Stimulated activated CD4-positive, alpha-beta T cell treated with anti-CD3 and anti-CD28 coated beads, Interleukin-12 subunit alpha, Interleukin-12 subunit beta, amount 100 ng/mL, for 24 hours (primary cell): ENCODE measurements around the gene GATAD2A.
A peak's percentile ranks its signal among the peaks of the same experiment; 100 is the strongest.

Experiments
- DNase-seq, 2 experiments: peaks; one replicate each; pipeline ENCODE4 v3.0.0-alpha.2; 2020; ENCODE audit warnings: low read depth in 2 of 2

GATAD2A gene

GRCh38 chr19:19488875-19489690 lies 83.6 kb downstream of the GATAD2A start:
- DNase-seq, result peak; percentile 65 to 67

- DNase-seq, result no peak
Observed at GRCh38 chr19:19489804-19490204, 84.3 kb downstream of the GATAD2A start.

- peak; percentile 61 to 75 for DNase-seq
Observed at GRCh38 chr19:19490214-19490968, 84.9 kb downstream of the GATAD2A start.

- no peak for DNase-seq
Observed at GRCh38 chr19:19491321-19492025, 86.0 kb downstream of the GATAD2A start.

DNA sequence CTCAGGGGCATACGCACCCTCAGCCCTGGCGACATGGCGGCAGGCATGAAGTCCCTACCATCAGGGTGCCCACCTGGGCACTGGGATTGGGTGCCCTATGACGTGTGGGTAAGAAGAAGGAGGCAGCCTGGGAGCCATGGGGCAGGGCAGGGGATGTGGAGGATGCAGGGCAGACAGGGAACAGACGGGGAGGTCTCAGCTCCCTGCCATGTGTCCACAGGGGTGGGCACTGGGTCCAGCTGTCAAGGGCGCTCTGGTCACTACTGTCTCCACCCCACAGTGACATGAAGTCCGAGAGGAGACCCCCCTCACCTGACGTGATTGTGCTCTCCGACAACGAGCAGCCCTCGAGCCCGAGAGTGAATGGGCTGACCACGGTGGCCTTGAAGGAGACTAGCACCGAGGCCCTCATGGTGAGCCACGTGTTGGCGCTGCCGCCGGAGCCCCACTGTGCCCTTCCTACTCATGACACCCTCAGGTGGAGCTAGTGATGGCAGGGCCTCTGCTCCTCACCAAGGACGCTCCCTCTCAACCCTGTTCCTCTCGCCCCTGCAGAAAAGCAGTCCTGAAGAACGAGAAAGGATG lies 86.6 kb downstream of the GATAD2A start:
- DNase-seq, result no peak

DNA sequence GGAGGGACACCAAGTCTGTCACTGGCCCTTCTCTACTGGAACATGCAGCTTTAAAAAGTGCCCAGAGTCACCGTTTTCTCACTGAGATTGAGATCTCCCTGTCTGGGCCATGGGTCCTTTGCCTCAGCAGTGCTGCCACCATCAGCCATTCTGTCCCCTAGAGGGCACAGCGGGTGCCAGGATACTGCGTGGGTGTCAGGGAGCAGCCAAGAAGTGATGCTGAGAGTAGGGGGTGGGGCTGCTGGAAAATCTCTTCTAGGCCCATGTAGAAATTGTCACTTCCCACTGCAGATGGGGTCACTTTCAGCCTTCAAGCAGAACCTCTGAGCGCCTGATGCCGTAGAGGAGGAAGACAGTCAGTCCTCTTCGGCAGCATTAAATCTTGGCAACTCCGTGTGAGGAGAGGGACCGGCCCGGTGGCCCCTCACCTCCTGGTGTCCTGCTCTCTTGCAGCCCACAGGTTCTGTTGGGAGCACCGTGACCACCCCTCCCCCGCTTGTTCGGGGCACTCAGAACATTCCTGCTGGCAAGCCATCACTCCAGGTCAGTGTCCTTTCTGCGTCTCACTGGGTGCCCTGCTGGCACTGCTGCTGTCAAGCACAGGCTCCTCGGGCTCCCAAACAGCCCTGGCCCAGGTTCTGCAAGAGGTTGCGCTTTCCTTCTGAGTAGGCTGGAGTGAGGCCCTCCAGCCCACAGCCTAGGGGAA lies 88.5 kb downstream of the GATAD2A start:
- no peak for DNase-seq

- no peak for DNase-seq
Observed at GRCh38 chr19:19495614-19496603, 90.4 kb downstream of the GATAD2A start.

GRCh38 chr19:19498255-19498991 lies 92.9 kb downstream of the GATAD2A start:
- no peak for DNase-seq

DNA sequence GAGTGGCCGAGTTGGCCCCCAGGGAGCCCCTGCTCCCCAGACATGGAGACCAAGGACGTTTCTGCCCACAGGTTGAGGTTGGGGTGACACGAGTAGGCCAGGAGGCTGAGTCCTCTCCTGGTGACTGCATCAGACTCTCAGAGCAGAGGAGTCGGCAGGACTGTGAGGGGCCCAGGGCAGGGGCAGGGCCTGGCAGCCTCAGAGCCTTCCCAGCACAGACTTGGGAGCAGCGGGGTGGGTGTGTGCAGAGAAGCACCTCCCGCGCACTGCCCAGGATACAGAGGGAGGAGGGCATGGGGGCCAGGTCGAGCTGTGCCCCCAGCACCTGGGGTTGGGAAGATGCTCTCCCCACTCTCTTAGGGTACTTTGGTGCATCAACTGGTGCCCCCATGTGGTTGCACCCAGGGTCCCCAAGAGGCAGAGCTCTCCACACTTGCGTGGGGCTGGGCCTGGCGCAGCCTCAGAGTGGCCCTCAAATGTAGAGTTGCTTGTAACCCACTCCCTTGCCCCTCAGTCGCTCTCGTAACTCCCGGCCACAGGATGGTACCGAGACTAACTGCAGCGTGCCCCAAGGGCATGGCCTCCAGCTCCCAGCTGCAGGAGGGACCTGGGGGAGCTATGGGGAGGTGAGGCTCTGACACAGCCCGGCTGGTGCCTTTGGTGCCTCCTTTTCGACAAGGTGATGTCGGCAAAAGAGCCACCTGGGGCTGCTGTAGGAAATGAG lies 94.0 kb downstream of the GATAD2A start:
- DNase-seq, result no peak

DNA sequence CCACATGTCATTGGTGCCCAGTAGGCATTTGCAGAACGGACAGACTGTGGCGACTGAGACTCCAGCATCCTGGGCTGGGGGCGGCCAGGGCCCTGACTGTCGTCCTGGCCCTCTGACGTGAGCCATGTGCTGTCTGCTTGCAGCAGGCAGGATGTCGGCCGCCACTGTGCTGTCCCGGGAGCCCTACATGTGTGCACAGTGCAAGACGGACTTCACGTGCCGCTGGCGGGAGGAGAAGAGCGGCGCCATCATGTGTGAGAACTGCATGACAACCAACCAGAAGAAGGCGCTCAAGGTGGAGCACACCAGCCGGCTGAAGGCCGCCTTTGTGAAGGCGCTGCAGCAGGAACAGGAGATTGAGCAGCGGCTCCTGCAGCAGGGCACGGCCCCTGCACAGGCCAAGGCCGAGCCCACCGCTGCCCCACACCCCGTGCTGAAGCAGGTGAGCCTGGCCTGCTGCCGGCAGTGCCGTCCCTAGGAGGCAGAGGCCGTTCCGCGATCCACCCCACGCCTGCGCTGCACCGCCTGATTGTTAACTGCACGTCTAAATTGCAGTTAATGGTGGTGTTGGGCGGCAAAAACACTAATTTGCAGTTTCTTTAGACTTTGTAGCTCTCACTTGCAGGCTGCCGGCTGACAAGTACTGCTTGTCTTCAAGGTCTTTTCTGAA lies 95.6 kb downstream of the GATAD2A start:
- DNase-seq, result no peak

GRCh38 chr19:19501798-19502197 lies 96.3 kb downstream of the GATAD2A start:
- no peak for DNase-seq

GRCh38 chr19:19502281-19502680 lies 96.8 kb downstream of the GATAD2A start:
- no peak for DNase-seq

DNA sequence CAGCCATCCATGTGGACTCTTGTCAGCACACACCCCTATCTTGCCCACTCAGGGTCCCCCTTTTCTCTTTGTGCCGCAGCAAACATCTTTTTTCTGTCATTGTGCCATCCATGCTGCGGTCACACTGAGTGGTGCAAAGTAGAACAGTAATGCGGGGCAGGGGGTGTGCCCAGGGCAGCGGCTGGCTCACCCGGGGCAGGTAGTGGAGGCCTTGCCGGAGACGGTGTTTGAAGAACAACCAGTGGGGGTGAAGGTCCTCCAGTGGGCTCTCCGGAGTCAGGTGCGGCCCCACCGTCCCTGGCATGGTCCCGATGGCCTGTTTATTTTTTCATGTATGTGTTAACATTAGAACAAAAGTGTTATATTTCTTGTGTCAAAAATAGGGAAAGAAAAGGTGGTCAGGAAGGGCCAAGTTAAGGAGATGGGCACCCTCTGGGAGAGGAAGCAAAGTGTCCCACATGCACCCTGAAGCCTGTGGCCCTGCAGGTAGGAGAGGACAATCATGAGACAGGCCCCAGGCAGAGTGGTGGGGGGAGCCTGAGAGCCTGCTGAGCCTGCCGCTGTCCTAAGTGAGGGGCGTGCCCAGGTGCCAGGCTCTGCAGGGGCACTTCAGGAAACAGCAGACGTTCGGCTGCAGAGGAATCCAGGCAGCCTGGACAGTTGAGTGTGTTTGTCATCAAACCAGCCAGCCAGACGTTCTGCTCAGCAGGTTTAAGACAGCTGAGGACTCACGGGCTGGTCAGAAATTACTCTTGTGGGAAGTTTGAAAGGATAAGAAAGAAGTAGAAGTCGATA lies 97.5 kb downstream of the GATAD2A start:
- no peak for DNase-seq

GRCh38 chr19:19504754-19505668 lies 99.5 kb downstream of the GATAD2A start:
- no peak for DNase-seq

DNA sequence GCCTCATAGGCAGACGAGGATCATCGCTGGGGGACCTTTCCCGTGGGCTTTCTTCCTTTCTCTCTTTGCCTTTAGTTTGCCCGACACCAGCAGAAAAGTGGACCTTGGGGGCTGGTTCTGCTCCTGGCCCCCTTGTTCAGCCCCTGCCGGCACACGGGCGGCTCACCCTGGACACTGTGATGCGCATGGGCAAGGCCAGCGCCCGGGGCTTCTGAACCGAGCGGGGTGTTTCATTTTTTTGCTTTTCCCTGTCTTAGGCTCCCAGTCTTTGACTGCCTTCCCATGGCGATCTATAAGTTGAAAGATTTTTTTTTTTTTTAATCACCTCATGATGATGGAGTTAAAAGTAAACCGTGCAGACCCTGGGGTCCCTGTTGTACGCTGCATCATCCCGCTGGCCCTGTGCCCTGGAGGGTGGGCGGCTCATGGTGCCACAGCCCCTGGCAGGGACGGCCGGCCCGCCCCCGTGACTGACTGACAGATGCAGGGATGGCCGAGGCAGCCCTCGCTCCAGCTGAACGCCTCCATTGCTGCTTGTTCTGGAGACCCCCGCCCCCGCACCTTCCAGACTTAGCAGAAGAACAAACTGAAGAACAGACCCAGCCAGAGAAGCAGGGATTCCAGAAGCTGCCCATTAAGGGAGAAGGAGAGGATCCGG lies 100.3 kb downstream of the GATAD2A start:
- no peak for DNase-seq

DNA sequence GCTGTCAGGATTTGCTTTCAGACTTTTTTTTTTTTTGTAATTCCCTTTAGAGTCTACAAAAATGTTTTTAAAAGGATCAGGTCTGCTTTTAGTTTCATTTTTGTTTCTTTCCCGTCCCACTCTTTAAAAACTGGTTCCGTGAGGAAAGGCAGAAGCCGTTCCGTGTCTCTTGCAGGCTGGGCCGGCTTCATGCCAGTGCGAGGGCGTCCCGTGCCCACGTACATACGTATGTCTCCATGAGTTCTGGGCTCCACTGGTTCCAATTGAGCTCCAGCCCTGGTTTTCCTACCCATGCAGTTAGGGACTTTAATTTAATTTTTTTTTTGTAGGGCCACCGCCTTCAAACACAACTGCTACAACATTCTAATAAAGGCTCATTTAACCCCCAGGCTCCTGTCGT lies 101.1 kb downstream of the GATAD2A start:
- no peak for DNase-seq
